AG09319 (cell line): Measurements from ENCODE around the gene HNRNPL.
"Not testable (repeated sequence)": the region's sequence is repeated elsewhere in the genome, so short reads cannot be mapped to it uniquely, and the experiment has no call there.

Experiments
- DNase-seq: peaks from one replicate; pipeline ENCODE4 v3.0.0-alpha.2; 2010; ENCODE audit warnings: low read depth; ENCODE audit errors: extremely low read depth
- TF ChIP-seq, protein P1 (sequence below): IDR thresholded peaks from 2 replicates; pipeline ENCODE4 v1.5.1; 2011; ENCODE audit warnings: low read depth, mild to moderate bottlenecking, inconsistent platforms, low read length, moderate library complexity

Gene HNRNPL

GRCh38 chr19:38815059-38816001 lies 34.5 kb downstream of the HNRNPL start:
- TF ChIP-seq, protein P1, sequence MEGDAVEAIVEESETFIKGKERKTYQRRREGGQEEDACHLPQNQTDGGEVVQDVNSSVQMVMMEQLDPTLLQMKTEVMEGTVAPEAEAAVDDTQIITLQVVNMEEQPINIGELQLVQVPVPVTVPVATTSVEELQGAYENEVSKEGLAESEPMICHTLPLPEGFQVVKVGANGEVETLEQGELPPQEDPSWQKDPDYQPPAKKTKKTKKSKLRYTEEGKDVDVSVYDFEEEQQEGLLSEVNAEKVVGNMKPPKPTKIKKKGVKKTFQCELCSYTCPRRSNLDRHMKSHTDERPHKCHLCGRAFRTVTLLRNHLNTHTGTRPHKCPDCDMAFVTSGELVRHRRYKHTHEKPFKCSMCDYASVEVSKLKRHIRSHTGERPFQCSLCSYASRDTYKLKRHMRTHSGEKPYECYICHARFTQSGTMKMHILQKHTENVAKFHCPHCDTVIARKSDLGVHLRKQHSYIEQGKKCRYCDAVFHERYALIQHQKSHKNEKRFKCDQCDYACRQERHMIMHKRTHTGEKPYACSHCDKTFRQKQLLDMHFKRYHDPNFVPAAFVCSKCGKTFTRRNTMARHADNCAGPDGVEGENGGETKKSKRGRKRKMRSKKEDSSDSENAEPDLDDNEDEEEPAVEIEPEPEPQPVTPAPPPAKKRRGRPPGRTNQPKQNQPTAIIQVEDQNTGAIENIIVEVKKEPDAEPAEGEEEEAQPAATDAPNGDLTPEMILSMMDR = no peak
- no peak for DNase-seq

GRCh38 chr19:38813932-38814331 lies 35.9 kb downstream of the HNRNPL start:
- not testable (repeated sequence) for DNase-seq

- no peak for DNase-seq
- TF ChIP-seq, protein P1 = no peak
These were observed 36.5 kb downstream of the HNRNPL start for GRCh38 chr19:38813323-38813722.

DNA sequence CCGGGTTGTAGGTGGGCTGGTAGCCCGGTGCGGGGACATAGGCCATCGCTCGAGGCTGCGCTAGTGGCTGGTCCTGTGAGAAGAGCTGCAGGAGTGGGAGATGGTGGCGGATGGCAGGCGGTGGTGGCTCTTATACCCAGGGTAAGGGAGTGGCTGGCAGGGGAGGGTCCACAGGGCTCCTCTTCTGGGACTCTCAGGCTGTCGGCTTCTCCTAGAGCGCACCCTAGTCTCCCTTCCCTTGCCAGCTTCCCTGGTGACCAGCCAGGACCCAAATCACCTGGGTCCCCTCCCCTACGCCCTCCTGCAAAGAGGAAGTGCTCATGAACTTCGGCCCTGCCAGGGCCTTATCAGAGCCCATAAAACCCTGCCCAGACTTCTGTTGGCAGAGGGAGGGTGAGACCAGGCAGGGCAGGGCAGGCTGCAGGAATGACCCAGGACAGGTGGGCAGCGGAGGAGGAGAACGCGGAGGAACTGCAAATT lies 36.9 kb downstream of the HNRNPL start, which contains the start of gene LGALS4:
TSS of gene LGALS4 (minus strand) at position 105 of the 480 bp plus-strand sequence. CDS start at position 46, 59 bp downstream.
- DNase-seq = no peak
- TF ChIP-seq, protein P1 = no peak

DNA sequence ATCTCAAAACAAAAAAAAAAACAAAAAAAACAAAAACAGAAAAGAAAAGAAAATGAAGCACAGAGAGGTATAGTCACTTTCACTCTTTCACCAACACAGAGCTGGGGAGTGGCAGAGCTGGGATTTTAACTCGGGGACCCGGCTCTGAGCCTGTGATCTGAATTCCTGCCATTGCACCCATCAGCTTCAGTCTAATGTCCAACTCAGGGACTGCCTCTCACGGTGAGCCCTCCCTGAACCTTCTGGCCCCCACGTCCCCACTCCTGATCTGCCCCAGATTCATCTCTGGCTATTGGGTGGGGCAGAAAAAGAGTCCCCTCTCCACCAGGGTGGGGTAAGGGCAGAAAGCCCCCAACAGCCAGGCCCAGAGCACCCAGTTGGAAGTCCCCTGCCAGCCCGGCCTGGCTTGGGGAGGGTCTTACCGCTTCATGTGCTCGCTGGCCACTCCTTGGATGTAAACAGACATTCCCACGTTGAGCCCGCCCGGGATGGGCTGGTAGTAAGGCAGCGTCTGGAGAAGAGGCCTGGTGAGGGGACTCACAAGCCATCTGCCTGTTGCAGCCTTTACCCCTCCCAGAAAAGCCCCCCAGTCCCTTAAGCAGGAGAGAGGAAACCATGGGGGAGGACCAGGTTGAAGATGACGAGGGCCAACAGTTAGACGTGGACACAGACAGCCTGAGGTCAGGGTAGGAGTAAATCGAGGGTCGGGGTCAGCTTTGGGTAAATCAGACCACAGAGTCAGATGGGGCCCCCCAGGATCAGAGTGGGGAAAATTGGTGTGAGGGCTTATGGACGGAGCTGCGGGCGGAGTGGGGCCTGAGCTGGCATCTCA lies 37.6 kb downstream of the HNRNPL start:
- no peak for DNase-seq

DNA sequence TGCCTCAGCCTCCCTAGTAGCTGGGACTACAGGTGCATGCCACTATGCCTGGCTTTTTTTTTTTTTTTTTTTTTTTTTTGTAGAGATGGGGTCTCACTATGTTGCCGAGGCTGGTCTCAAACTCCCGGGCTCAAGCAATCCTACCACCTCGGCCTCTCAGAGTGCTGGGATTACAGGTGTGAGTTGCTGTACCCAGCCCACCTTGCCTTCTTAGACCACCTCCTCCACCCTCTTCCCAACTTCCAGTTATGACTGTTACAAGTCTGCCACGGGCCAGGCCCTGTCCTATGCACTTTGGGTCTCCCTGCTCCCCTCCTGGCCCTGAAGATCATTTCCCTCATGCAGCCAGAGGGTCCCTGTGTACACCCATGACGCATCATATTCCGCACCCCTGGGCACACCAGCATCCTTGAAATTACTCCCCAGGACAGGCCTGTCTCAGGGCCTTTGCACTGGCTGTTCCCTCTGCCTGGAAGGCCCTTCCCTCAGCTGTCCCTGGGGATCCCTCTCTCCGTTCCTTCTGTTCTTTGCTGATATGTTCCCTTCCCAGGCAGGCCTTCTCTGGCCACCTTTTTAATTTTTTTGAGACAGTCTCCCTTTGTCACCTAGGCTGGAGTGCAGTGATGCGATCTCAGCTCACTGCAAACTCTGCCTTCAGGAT lies 40.1 kb downstream of the HNRNPL start:
- no peak for DNase-seq
- TF ChIP-seq, protein P1 = no peak

More for the DNA sequence above, 37.6 kb downstream of the HNRNPL start:
- TF ChIP-seq, protein P1 = no peak

DNA sequence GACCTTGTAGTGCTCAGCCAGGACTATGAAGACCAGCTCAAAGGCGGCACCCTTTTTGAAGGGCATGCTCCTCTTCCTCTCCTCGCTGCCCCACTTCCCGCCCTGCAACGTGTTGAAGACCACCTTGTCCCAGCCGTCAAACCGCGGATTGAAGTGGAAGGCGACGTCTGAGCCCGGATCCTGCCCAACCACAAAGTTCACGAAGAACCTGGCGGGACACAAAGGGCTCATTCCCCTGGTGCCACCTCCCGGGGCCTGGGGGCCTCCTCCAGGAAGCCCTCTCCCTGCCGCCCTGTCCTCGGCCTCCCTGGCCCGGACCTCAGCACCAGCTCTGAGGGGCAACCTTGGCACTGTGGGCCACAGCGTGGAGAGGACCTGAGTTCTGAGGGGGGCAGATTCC lies 41.0 kb downstream of the HNRNPL start:
- DNase-seq = no peak
- TF ChIP-seq, protein P1 = no peak

DNA sequence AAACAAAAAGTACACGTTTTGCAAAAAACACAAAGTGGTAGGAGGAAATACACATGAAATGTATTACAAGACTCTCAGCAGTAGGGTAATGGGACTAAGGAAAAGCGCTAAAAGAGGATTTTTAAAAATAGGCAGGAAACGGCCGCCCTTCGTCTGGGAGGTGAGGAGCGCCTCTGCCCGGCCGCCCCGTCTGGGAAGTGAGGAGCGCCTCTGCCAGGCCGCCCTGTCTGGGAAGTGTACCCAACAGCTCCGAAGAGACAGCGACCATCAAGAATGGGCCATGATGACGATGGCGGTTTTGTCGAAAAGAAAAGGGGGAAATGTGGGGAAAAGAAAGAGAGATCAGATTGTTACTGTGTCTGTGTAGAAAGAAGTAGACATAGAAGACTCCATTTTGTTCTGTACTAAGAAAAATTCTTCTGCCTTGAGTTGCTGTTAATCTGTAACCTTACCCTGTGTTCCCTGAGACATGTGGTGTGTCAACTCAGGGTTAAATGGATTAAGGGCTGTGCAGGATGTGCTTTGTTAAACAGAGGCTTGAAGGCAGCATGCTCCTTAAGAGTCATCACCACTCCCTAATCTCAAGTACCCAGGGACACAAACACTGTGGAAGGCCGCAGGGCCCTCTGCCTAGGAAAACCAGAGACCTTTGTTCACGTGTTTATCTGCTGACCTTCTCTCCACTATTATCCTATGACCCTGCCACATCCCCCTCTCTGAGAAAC lies 42.2 kb downstream of the HNRNPL start:
- DNase-seq = not testable (repeated sequence)
